Activated T-cell treated with anti-CD3 and anti-CD28 coated beads for 48 hours (primary cell): ENCODE data around the gene ATP9B.
A peak's percentile ranks its signal among the peaks of the same experiment; 100 is the strongest.
"Not testable (repeated sequence)": the region's sequence is repeated elsewhere in the genome, so short reads cannot be mapped to it uniquely, and the experiment has no call there.

Experiments
- DNase-seq: peaks from one replicate; pipeline ENCODE4 v3.0.0-alpha.2; 2020; ENCODE audit warnings: low read depth

The ATP9B gene

GRCh38 chr18:79366177-79367094, 297.2 kb downstream of the ATP9B start:
- no peak for DNase-seq

DNA sequence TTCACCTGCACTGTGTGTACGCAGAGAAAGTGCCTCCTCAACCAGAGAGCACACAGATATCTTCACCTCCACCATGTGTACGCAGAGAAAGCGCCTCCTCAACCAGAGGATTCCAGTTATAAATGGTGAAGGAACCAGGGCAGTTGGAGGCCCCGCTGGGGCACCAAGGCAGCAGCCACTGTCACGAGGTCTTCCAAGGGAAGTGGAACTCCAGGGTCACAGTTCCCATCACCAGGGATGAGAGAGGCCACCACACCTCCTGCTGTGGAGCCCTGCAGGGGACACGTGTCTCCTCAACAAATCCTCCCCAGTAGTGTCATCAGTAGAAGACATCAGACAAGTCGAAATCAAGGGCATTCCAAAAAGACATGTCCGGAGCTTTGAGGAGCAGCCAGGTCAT, 298.3 kb downstream of the ATP9B start:
- no peak for DNase-seq

DNA sequence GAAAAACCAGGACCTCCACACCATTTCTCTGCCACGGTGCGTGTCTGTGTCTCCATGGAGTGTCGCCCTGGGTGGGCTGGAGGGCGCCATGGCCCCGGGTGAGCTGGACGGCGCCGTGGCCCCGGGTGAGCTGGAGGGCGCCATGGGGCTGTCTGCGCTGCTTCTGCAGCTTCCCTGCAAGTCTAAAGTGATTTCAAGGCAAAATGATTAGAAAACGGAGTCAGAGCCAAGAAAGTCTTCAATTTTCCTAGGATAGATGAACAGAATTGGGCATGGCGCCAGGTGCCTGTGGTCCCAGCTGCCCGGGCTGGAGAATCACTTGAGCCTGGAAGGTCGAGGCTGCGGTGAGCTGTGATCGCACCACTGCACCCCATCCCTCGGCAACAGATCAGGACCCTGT, 298.8 kb downstream of the ATP9B start:
- DNase-seq = no peak

GRCh38 chr18:79368681-79369080, 299.5 kb downstream of the ATP9B start:
- no peak for DNase-seq

DNA sequence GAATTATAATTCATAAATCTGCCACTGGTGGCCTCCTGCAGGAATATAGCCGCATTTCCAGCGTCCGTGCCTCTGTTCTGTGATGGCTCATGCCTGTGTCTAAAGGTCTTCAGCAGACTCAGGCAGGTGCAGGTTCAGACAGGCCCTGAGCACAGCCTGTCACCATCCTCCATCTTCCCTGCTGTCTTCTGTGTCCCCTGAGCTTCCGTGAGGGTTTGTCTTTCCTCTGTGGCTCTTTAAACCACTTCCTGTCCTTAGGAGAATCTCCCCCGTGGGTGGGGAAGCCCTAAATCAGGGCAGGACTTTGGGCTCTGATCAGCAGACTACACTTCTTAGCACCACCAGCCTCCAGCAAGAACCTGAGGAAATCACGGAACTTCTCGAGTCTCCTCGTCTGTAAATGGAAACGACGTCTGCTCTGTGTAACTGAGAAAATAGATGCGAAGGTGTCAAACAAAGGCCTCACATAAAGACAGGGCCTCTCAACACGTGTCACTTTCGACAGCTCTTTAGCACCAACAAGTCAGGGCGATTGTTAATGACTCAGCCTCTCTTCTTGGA, 302.4 kb downstream of the ATP9B start:
- no peak for DNase-seq

- DNase-seq = no peak
These were observed 303.3 kb downstream of the ATP9B start for GRCh38 chr18:79372461-79372860.

GRCh38 chr18:79372991-79373390, 303.8 kb downstream of the ATP9B start:
- no peak for DNase-seq

DNA sequence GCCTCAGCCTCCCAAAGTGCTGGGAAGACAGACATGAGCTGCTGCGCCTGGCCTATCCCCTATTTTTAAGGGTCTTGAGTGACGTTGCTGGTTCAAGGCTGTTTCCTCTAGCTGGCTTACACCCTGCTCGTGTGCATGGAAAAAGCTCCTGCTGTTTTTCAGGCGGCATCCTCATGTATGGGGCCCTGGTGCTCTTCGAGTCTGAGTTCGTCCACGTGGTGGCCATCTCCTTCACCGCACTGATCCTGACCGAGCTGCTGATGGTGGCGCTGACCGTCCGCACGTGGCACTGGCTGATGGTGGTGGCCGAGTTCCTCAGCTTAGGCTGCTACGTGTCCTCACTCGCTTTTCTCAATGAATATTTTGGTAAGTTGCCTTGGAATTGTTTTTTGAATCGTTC, 304.5 kb downstream of the ATP9B start:
- DNase-seq = no peak

DNA sequence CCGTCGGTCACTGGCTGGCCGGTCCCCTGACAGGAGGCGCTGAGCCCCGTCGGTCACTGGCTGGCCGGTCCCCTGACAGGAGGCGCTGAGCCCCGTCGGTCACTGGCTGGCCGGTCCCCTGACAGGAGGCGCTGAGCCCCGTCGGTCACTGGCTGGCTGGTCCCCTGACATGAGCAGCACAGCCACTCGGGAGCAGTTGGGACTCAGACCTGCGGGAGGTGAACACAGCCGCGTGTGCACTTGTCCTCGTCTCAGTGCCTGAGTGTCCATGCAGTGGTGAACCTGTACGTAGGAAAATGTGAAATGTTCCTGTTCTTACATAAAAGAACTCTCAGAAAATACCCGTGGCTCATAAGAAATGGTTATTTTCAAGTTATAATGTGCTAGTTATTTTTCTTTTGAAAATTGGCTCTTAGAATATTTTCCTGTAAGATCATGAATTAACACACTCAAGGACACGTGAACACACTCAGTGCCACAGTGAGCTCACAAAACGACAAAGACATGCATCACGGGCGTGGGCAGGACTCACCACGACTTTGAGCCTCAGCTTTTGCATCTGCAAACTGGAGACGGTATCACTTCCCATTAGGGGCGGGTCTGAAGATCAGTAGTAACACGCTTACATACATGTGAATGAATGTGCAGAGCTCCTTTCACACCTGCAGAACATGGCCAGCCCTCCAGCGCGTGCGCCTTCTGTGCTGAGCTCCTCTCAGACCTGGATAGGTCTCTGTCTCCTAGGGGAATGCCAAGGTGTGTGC, 305.4 kb downstream of the ATP9B start:
- DNase-seq = no peak

GRCh38 chr18:79375441-79376154, 306.4 kb downstream of the ATP9B start:
- DNase-seq = no peak

DNA sequence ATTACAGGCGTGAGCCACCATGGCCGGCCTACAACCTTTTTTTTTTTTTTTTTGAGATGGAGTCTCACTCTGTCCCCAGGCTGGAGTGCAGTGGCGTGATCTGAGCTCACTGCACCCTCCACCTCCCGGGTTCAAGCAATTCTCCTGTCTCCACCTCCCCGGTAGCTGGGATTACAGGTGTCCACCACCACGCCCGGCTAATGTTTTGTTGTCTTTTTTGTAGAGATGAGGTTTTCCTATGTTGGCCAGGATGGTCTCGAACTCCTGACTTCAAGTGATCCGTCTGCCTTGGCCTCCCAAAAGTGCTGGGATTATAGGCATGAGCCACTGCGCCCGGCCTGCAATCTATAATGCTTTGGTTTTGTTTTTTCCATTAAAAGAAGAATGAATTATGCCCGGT, 307.5 kb downstream of the ATP9B start:
- not testable (repeated sequence) for DNase-seq

DNA sequence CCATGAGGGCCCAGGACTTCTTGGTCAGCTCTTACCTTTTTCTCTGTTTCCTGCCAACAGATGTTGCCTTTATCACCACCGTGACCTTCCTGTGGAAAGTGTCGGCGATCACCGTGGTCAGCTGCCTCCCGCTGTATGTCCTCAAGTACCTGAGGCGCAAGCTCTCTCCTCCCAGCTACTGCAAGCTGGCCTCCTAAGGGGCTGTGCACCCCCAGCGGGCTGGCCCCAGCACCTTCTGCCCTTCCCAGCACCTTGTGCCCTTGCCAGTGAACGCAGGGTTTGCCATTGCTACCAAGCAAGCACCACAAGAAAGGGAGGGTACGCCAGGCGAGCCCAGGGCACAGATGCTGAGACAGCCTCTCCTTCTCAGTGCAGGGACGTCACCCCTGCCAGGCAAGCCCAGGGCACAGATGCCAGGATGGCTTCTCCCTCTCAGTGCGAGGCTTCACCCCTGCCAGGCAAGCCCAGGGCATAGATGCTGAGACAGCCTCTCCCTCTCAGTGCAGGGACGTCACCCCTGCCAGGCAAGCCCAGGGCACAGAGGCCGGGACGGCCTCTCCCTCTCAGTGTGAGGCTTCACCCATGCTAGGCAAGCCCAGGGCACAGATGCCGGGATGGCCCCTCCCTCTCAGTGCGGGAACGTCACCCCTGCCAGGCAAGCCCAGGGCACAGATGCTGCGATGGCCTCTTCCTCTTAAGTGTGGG, 308.1 kb downstream of the ATP9B start:
- DNase-seq = no peak

DNA sequence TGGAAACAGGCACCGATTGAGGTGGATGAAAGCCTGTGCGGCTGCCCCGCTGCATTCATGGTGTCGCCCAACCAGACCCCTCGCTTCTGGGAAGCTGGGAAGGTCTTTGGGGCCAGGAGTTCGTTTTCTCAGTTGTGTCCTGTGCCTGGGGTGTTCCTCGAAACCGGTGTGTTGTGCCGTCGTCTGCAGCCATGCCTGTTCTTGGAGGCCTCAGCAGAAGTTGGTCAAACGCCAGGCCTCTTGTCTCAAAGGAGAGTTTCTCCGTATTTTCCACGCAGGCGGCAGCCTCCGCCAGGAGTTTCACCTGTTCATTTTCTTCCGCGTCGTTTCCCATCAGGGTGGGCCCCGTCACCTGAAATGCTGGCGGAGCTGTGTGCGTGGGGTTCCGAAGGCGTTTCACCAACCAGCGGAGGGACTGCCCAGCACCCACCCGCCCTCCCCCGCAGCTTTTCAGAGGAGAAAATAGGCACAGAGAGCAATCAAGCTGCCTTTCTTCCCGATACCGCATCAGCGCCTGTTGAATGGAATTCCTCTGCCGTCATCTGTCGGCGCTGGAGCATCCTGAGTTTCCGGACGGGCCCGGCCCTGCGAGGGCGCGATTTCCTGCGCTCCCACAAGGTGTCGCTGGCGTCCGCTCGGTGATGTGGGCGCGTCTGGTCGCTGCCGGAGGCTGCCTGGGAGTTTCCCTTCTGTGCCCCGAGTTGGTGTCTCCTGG, 309.5 kb downstream of the ATP9B start:
- peak; percentile 77 for DNase-seq

DNA sequence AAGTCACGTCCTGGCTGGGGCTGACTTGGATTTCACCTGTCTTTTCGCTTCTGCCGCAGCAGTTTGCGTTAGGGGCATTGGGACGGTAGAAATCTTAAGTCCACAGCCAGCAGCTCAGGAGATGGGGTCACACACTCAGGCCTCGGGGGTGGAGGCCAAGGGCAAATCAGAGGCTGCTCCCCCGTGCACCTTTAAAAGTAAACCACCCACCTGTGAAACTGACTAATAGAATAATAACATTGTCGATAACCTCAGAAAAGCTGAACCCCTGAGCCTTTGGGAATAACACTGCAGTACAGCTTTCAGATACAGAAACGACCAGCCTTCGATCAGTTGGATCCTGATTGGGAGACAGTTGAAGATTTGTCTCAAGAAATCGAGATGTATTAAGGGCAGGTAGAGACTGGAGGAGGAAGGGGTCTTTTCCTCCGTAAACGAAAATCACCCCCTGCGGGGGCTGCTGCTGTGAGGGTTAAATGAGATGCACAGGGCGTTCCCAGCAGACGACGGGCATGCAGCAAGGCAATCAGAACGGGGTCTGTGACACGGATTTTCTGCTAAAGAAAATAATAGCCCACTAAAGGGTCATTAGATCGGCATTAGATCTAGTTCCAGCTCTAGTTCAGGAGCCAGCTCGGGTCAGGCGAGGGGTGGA, 310.2 kb downstream of the ATP9B start:
- no peak for DNase-seq

DNA sequence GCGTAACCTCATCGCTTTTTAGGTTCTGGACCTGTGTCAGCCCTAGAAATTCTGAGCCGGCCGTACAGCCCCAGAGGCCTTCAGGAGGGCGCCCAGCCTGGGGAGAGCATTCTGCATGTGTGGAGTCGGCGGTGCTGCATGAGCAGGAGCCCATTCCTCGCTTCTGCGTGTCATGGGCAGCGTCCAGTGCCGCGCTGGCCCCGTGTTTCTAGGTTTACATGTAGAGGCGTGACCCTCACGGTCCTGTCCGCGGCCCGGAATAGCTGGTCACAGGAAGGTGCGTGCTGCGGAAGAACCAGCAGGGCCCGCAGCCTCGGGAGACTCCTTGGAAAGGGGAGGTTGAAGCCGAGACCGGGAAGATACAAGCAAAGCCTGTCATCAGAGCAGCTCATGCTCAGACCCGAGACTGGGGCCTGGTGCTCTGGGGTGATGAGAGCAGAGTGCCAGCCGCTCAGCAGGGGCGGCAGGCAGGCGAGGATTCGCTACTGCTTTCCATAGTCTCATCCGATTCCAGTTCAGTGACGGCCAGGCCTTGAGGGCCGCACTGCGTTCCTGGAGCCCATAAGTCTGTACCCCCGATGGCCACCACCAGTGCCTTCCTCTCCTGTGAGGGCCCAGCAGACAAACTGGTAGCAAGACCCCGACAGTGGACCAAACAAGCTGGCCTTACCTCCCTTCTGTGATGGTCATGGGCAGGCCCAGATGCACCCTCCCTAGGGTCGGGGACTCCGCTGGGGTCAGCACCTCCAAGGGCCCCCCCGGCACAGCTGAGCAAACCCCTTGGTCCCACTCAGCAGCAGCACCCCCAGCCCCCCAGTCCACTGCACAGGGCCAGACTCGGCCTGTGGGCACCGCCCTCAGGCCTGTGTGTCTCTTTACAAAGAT, 311.0 kb downstream of the ATP9B start:
- DNase-seq = no peak

DNA sequence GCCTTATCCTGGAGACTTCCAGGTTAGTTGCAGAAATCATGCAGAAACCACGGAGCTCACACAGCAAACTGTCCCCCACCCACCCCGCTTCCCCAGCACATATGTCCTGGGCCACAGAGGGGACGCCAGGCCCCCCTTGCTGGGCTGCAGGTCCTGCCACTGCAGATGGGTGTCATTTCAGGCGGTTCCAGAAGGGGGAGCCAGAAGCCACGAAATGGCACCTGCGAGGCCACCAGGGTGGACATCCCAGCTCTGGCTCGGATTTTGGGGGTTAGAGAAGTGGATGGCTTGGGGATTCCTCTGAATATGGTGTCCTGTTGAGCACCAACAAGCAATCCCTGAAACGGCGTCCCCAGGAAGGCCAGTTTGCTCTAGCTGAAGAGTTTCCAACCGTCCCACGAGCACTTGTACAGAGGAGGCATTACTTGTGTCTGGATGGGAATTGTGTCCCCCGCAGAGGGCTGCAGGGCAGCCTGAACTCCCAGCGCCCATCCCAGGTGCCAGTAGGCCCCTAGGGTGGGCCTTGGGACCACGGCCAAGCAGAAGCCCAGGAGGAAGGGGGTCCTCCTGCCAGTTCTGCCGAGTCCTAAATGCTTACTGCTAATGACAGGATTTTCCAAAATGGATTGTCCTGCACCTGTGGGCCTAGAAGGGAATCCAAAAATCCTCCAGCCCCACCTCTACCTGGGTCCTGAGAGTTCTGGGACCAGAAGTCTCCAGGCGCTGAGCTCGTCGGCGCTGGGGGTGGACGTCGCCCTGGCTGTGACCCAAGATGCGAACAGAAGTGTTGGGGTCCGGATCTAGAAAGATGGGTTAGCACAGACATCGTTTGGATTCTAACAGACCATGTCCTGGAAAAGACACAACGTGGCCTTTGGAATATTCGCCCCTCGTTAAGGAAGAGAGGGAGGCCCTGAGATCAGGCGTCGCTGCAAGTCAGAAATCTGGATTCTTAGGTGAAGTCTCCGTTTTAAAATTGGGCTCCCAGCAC, 311.9 kb downstream of the ATP9B start:
- no peak for DNase-seq

DNA sequence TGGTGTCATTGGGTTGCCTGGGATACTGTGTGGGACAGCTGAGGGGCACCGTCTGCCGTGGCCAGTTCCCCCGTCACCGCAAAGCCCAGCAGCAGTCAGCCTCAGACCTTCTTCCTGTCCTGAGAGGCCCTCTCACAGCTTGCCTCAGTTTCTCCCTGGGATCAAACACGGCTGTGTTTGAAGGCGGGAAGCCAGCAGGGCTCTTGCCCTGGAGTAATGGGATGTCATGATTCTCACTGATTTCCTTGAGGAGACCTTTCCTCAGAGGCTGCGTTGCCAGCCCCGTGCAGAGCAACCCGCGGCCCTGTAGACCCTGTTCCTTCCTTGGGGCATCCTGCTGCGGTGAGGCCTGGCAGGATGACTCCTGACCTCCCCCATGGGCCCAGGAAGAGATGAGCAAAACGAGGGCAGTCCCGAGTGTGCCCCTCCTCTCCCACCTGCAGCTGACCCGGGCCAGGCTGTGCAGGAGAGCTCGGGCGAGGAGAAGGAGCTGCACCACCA, 312.7 kb downstream of the ATP9B start:
- no peak for DNase-seq
